ENCODE results near the gene LGI4.

The LGI4 gene

DNA sequence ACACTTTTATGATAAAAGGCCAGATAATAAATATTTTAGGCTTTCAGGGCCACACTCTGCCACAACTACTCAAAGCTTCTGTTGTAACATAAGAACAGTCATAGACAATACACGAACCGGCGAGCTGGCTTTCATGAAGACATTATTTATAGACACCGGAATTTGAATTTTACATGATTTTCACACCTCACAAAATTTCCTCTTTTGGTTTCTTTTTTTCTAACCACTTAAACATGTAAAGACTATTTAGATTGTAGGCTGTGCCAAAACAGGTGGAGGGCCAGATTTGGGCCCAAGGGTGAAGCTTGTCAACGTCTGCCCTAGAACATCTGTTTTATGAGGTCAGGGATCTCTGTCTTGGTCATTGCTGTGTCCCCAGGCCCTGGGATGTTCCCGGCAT is 48.9 kb downstream of the LGI4 start:
- DNase-seq (ENCODE audit: low read depth): no peak

GRCh38 chr19:35084509-35084762 is 50.4 kb downstream of the LGI4 start:
- no peak for DNase-seq (ENCODE audit: low read depth)

DNA sequence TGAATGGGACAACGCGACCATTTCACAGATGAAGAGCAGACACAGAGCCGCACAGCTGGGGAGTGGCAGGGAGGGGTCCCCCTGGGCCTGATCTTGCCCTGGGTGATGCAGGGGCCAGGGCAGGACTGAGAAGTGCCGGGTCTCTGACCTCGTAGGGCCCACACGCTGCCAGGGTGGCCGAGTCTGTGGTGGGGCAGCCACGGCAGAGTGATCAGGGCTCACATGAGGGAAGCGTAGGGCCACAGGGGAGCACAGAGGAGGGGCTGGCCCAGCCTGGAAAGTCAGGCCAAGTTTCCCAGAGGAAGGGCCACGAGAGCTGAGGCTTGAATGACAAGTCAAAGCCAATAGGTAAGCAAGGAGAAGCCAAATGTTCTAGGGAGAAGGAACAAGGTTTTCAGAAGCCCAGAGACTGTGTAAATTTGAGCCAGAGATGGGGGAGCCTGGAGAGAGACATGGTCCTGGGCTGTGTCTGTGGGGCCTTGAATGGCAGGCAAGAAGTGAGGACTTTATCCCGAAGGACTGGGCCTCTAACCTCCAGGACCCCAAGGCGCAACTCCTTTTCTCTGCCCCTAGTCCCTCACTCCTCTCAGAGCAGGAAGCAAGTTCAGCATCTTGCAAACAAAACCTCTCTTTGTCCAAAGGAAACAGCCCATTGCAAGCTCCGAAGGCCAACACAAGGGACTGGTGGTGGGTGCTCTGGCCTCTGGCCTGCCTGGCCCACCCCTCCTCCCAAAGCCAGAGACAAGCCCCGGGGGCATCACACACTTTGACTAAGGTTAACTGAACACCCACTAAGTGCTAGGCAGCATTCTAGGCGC is 51.0 kb downstream of the LGI4 start:
- DNase-seq (ENCODE audit: low read depth): no peak

DNA sequence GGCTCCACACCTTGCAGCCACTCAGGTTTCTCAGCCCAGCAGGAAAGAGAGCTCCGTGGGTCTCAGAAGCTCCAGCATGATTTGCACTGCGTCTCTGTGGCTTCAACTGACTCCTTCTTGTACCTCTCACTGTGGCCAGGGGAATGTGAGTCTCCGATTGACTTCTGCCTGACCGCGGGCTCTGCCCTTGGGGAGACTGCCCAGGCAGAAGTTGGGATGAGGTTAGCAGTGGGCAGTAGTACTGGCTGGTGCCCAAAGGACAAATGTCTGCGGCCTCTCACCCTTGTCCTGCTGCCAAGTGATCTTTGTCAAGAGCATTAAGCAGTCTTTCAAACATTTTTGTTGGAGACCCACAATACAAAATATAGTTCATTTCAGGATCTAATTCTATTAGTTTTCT is 53.7 kb downstream of the LGI4 start:
- no peak for DNase-seq (ENCODE audit: low read depth)

DNA sequence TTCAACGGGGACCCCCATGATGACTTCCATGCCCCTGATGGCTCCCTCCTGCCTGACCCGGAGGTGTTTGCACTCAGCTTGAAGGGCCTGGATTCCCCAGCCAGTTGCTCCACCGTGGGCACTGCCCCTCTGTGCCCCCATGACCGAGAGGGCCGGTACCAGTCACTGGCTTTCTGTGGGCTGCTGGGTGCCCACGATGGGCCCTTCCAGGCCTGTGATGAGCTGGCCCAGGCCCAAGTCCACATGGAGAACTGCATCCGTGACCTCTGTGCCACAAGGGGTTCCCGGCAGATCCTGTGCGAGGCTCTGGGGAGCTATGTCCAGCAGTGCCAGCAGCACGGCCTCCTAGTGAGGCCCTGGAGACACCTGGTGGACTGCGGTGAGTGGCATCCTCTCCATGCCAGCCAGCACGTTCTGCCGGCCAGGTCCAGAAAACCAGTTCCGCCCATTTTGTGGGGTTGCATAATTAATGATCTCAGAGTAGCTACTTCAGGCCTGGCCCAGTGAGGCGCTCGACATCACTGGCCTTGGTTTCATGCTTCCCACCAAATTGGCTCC is 54.2 kb downstream of the LGI4 start:
- DNase-seq (ENCODE audit: low read depth): no peak

DNA sequence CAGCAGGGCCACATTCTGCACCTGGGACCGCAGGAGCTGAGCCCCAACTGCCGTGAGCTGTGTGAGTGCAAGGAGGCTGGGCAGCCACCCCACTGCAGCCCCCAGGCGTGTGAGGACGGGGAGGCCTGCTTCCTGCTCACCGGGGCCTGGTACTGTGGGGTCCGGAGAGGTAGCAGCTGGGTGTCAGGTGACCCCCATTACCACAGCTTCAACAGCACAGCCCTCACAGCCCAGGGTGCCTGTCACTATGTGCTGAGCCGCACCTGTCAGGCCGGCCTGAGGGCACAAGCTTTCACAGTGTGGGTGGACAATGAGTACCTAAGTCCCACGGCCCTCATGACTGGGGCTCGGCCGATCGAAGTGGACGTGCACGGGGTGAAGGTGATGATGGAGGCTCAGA is 55.0 kb downstream of the LGI4 start:
- DNase-seq (ENCODE audit: low read depth): no peak

- no peak for DNase-seq (ENCODE audit: low read depth)
These were observed 57.2 kb downstream of the LGI4 start for GRCh38 chr19:35077411-35078223.

GRCh38 chr19:35076657-35077056 is 58.2 kb downstream of the LGI4 start:
- no peak for DNase-seq (ENCODE audit: low read depth)

GRCh38 chr19:35076026-35076370 is 58.9 kb downstream of the LGI4 start:
- no peak for DNase-seq (ENCODE audit: low read depth)

- DNase-seq (ENCODE audit: low read depth): no peak
These were observed 59.4 kb downstream of the LGI4 start for GRCh38 chr19:35075202-35076025.
